ENCODE results near the gene CNTNAP4.

DNA sequence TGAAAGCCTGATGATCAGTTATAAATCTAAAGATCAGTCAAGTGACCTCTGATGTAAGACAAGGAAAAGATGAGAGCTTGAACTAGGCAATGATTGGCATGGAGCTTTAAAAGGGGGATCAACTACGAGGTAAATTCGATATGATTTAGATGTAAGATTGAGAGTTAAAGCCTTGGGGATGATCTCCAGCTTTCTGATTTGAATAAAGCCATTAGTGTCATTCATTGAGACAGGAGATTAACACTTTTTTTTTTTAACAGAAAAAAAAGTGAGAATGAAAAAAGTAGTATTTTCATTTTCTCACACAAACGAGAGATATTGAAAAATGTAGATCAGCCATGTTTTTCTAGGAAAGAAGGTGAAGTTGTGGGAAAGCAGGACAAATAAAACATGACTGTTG is 225.4 kb downstream of the CNTNAP4 start:
- TF ChIP-seq SIN3A (IDR thresholded peaks at IDR 0.05; ENCODE audit: borderline replicate concordance, insufficient read depth, low read length) = no peak
- TF ChIP-seq, protein P1, sequence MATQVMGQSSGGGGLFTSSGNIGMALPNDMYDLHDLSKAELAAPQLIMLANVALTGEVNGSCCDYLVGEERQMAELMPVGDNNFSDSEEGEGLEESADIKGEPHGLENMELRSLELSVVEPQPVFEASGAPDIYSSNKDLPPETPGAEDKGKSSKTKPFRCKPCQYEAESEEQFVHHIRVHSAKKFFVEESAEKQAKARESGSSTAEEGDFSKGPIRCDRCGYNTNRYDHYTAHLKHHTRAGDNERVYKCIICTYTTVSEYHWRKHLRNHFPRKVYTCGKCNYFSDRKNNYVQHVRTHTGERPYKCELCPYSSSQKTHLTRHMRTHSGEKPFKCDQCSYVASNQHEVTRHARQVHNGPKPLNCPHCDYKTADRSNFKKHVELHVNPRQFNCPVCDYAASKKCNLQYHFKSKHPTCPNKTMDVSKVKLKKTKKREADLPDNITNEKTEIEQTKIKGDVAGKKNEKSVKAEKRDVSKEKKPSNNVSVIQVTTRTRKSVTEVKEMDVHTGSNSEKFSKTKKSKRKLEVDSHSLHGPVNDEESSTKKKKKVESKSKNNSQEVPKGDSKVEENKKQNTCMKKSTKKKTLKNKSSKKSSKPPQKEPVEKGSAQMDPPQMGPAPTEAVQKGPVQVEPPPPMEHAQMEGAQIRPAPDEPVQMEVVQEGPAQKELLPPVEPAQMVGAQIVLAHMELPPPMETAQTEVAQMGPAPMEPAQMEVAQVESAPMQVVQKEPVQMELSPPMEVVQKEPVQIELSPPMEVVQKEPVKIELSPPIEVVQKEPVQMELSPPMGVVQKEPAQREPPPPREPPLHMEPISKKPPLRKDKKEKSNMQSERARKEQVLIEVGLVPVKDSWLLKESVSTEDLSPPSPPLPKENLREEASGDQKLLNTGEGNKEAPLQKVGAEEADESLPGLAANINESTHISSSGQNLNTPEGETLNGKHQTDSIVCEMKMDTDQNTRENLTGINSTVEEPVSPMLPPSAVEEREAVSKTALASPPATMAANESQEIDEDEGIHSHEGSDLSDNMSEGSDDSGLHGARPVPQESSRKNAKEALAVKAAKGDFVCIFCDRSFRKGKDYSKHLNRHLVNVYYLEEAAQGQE (IDR thresholded peaks at IDR 0.05; ENCODE audit: insufficient read depth in 1 of 2, low read depth in 2 of 2, low read length in 2 of 2) = no peak
- no peak for TF ChIP-seq POLR2AphosphoS5 (IDR thresholded peaks at IDR 0.05; ENCODE audit: low read depth, low read length)
- TF ChIP-seq TAF1 (IDR thresholded peaks at IDR 0.05; ENCODE audit: borderline replicate concordance, insufficient read depth, low read length) = no peak
